Heart left ventricle (tissue), 16 donors: ENCODE measurements around the gene UNC5C. TPM values are rescaled to one million over a fixed set of nuclear protein-coding genes. Genes with fewer than 3 reads are reported as not detected.

ENCODE experiments used
- ATAC-seq, 4 donors: fragments of 200-7000 bp; cut with Tn5 transposase; one replicate each; pipeline ENCODE4 v1.9.1; 2020 to 2022; ENCODE audit warnings: moderate library complexity in 4 of 4, mild to moderate bottlenecking in 3 of 4, moderate number of reproducible peaks in 1 of 4
- DNase-seq, 5 donors: peaks; one replicate each; pipeline ENCODE4 v3.0.0-alpha.2; 2020
- H3K27ac ChIP-seq, 12 donors: fragments of 200-600 bp; sonication (generic) in 4 of 12; one replicate each; pipeline versions ENCODE4 v1.5.0 to v1.8.0; 2016 to 2022; ENCODE audit warnings: mild to moderate bottlenecking in 2 of 12
- H3K27me3 ChIP-seq, 9 donors: fragments of 200-600 bp; sonication (generic) in 2 of 9; one replicate each; pipeline versions ENCODE4 v1.5.1 to v1.8.0; 2016 to 2022; ENCODE audit warnings: mild to moderate bottlenecking in 3 of 9
- H3K36me3 ChIP-seq, 9 donors: fragments of 200-600 bp; sonication (generic) in 2 of 9; one replicate each; pipeline versions ENCODE4 v1.5.0 to v1.8.0; 2018 to 2022; ENCODE audit warnings: mild to moderate bottlenecking in 2 of 9
- H3K4me1 ChIP-seq, 12 donors: fragments of 200-600 bp; sonication (generic) in 4 of 12; one replicate each; pipeline versions ENCODE4 v1.5.0 to v1.8.0; 2016 to 2022; ENCODE audit warnings: mild to moderate bottlenecking in 3 of 12
- H3K4me3 ChIP-seq, 12 donors: fragments of 200-600 bp; sonication (generic) in 4 of 12; one replicate each; pipeline versions ENCODE4 v1.5.0 to v1.8.0; 2017 to 2022; ENCODE audit warnings: mild to moderate bottlenecking in 9 of 12, moderate library complexity in 4 of 12
- H3K9me3 ChIP-seq, 12 donors: fragments of 200-600 bp; sonication (generic) in 4 of 12; one replicate each; pipeline versions ENCODE4 v1.5.0 to v1.8.0; 2016 to 2022; ENCODE audit warnings: mild to moderate bottlenecking in 1 of 12
- CTCF ChIP-seq, 12 donors: fragments of 200-600 bp; sonication (generic) in 4 of 12; IDR thresholded peaks; one replicate each; pipeline versions ENCODE4 v1.5.0 to v1.8.0; 2018 to 2022; ENCODE audit warnings: antibody characterized with exemption in 12 of 12, mild to moderate bottlenecking in 5 of 12
- POLR2A ChIP-seq, 2 donors: fragments of 450-650 bp; IDR thresholded peaks; one replicate each; pipeline ENCODE4 v1.6.1; 2017; ENCODE audit warnings: antibody characterized with exemption in 2 of 2, mild to moderate bottlenecking in 2 of 2, moderate library complexity in 2 of 2
- WGBS, 4 donors: extraction: QIAGEN DNeasy Blood & Tissue Kit in 2 of 4; methylation state at CpG; one replicate each; pipeline versions ENCODE4 v1.1.5 to v1.1.7; 2013 to 2018; 5-methylcytosine and 5-hydroxymethylcytosine counted together
- intact Hi-C, 10 donors: fragments of 100-400 bp; cut with DNase I; formaldehyde crosslinking; loops; one replicate each; pipeline versions ENCODE4 v1.11.1 to v1.14.2; 2022
- polyA plus RNA-seq, 2 donors: library from polyadenylated mRNA; stranded (reverse); fragments of 200-250 nt; gene quantifications; one replicate each; pipeline ENCODE4 v1.2.3, GENCODE V29; 2013
- total RNA-seq, 9 donors: library from RNA; depleted of rRNA in 2 of 9; stranded (reverse); fragments of >200 nt in 2 of 9; fragmentation: NEBNext Ultra II Directional in 3 of 9; extraction: Animal tissue kit (Norgen Biotek cat#: 25700) in 3 of 9; gene quantifications; one replicate each; pipeline versions ENCODE4 v1.1.0 to v1.2.4, GENCODE V29; 2016 to 2023
- donor health status: ischemic (EF 13 %, LVEDD 7.1; RV severe dilation, severe dysfunction).
- donor health status: healthy with polysubstance abuse.
- donor health status: DM: no; HTN: yes; CAD: no.
- donor health status: DM: no; HTN: no; CAD: no.
- donor health status: ischemic (EF 25% LVEDD 6.9; RV normal size, moderate dysfunction).
- donor health status: ischemic (EF 25% LVEDD 5.7; RV mildly dilated, moderate dysfunction).
- donor health status: healthy.
- donor health status: DM: yes; HTN: yes; CAD: no.
- donor health status: ischemic (EF 35%, LVEDD 5.7; RV mildly dilated, moderate dysfunction).
- donor health status: nonischemic (EF 11% LVEDD 7.7; RV severe dilation, severe dysfunction).
- donor health status: DM: yes; HTN: yes; CAD: no.
- donor health status: PGD.
- donor health status: ischemic (EF 29% LVEDD 5.4; RV normal size, mild dysfunction).
- donor health status: nonischemic (EF 23%, LVEDD 6.1; RV moderate dilation, normal function).

The UNC5C gene
- total and polyA plus RNA-seq, 11 donors, result 0.23 to 2.8 (median 1.7) TPM

- 62 to 72% (median 70%) methylated on average over 3 of the region's 3 CpGs for WGBS, 4 donors
- Histone ChIP-seq H3K9me3 (no peaks in the 10 kb centered on the region), H3K4me1 (no peaks in the 10 kb centered on the region), H3K4me3 (no peak overlapping the region), H3K27me3 (no peaks in the 10 kb centered on the region), H3K36me3 (no peaks in the 10 kb centered on the region), H3K27ac (no peak overlapping the region)
- ATAC-seq (no peak), DNase-seq (no peak)
- intact Hi-C loops, result no loop called here
- TF ChIP-seq CTCF (IDR thresholded peaks at IDR 0.05), result no peak
- TF ChIP-seq POLR2A (IDR thresholded peaks at IDR 0.05), result no peak
These were observed 162.4 kb downstream of the UNC5C start for GRCh38 chr4:95386410-95386809.

- WGBS, 4 donors, result 76 to 81% (median 78%) methylated on average over 4 of the region's 4 CpGs
- intact Hi-C loops, result no loop called here
- no peak overlapping the region for H3K4me3 ChIP-seq
- H3K4me1 ChIP-seq, result no peaks in the 10 kb centered on the region
- no peaks in the 10 kb centered on the region for H3K27me3 ChIP-seq
- TF ChIP-seq POLR2A (IDR thresholded peaks at IDR 0.05) (no peak), CTCF (IDR thresholded peaks at IDR 0.05) (no peak)
- no peaks in the 10 kb centered on the region for H3K9me3 ChIP-seq
- H3K36me3 ChIP-seq, result no peaks in the 10 kb centered on the region
- ATAC-seq (no peak), DNase-seq (no peak)
- no peak overlapping the region for H3K27ac ChIP-seq
These were observed 166.8 kb downstream of the UNC5C start for GRCh38 chr4:95381843-95382580.

GRCh38 chr4:95379633-95380032 is 169.1 kb downstream of the UNC5C start:
- Histone ChIP-seq H3K4me3 (no peak overlapping the region), H3K27me3 (no peaks in the 10 kb centered on the region), H3K36me3 (no peaks in the 10 kb centered on the region), H3K9me3 (no peaks in the 10 kb centered on the region), H3K27ac (no peak overlapping the region), H3K4me1 (no peaks in the 10 kb centered on the region)
- 82 to 92% (median 87%) methylated on average over 13 of the region's 13 CpGs for WGBS, 4 donors
- TF ChIP-seq POLR2A (IDR thresholded peaks at IDR 0.05), result no peak
- TF ChIP-seq CTCF (IDR thresholded peaks at IDR 0.05), result no peak
- ATAC-seq, result no peak
- intact Hi-C loops, result no loop called here
- DNase-seq, result no peak

- no peak for ATAC-seq
- Histone ChIP-seq H3K4me1 (no peaks in the 10 kb centered on the region), H3K27me3 (no peaks in the 10 kb centered on the region), H3K9me3 (no peaks in the 10 kb centered on the region), H3K4me3 (no peak overlapping the region), H3K27ac (no peak overlapping the region), H3K36me3 (no peaks in the 10 kb centered on the region)
- 88 to 96% (median 93%) methylated on average over 4 of the region's 4 CpGs for WGBS, 4 donors
- intact Hi-C loops, result no loop called here
- no peak for DNase-seq
- no peak for TF ChIP-seq CTCF (IDR thresholded peaks at IDR 0.05)
- no peak for TF ChIP-seq POLR2A (IDR thresholded peaks at IDR 0.05)
These were observed 171.3 kb downstream of the UNC5C start for GRCh38 chr4:95377366-95377900.
